Prostate gland (tissue), 2 donors: ENCODE data around the gene NAALADL1. TPM values are rescaled to one million over a fixed set of nuclear protein-coding genes. Genes with fewer than 3 reads are reported as not detected.
A peak's percentile ranks its signal among the peaks of the same experiment; 100 is the strongest.
"Not testable (repeated sequence)": the region's sequence is repeated elsewhere in the genome, so short reads cannot be mapped to it uniquely, and the experiment has no call there.

Experiments used
- DNase-seq: peaks from one replicate; pipeline ENCODE4 v3.0.0-alpha.2; 2019; ENCODE audit warnings: low spot score
- H3K27ac ChIP-seq, 2 donors: fragments of 200-600 bp; sonication (generic); 2 replicates each; pipeline ENCODE4 v1.5.1; 2017 to 2019
- H3K27me3 ChIP-seq: fragments of 200-600 bp; sonication (generic); replicated peaks from 2 replicates; pipeline ENCODE4 v1.5.1; 2019; ENCODE audit not compliant: insufficient read depth
- H3K36me3 ChIP-seq, 2 donors: fragments of 200-600 bp; sonication (generic); 1 replicate in 1 of 2; 2 replicates in 1 of 2; pipeline versions ENCODE4 v1.5.1 to v1.8.1; 2017 to 2019
- H3K4me1 ChIP-seq: fragments of 200-600 bp; sonication (generic); replicated peaks from 2 replicates; pipeline ENCODE4 v1.5.1; 2019
- H3K4me3 ChIP-seq, 2 donors: fragments of 200-600 bp; sonication (generic); 2 replicates each; pipeline ENCODE4 v1.5.1; 2017 to 2019
- H3K9me3 ChIP-seq: fragments of 200-600 bp; sonication (generic); 2 replicates; pipeline ENCODE4 v1.5.1; 2017
- CTCF ChIP-seq, 4 experiments: fragments of 200-600 bp in 2 of 4; fragments of 450-650 bp in 2 of 4; sonication (generic) in 2 of 4; IDR thresholded peaks; 1 replicate in 3 of 4; 2 replicates in 1 of 4; pipeline ENCODE4 v1.5.1; 2016 to 2019; ENCODE audit warnings: antibody characterized with exemption in 4 of 4, mild to moderate bottlenecking in 2 of 4, moderate library complexity in 2 of 4
- POLR2A ChIP-seq: fragments of 450-650 bp; IDR thresholded peaks from one replicate; pipeline ENCODE4 v1.6.1; 2016; ENCODE audit warnings: antibody characterized with exemption, mild to moderate bottlenecking
- POLR2AphosphoS5 ChIP-seq: sonication (generic); formaldehyde crosslinking; IDR thresholded peaks from one replicate; pipeline ENCODE4 v1.6.1; 2017; ENCODE audit warnings: antibody characterized with exemption
- WGBS: methylation state at CpG from one replicate; pipeline ENCODE4 v1.1.5; 2018; 5-methylcytosine and 5-hydroxymethylcytosine counted together
- intact Hi-C: fragments of 100-400 bp; cut with DNase I; formaldehyde crosslinking; loops from one replicate; pipeline ENCODE4 v1.14.2; 2022
- total RNA-seq, 2 donors: library from RNA; depleted of rRNA; stranded (reverse); fragments of >200 nt; gene quantifications; one replicate each; pipeline ENCODE4 v1.1.0, GENCODE V29; 2016

NAALADL1 gene
- total RNA-seq, 2 donors from 2014 or later = 8.5 to 15.6 TPM

GRCh38 chr11:65034423-65034822, 23.9 kb downstream of the NAALADL1 start:
- H3K27ac ChIP-seq = no peak overlapping the region
- peaks cover 13 to 14% of the 10 kb centered on the region in 2 donors for H3K36me3 ChIP-seq
- no peak for DNase-seq
- intact Hi-C loops = no loop called here
- H3K4me3 ChIP-seq = no peak overlapping the region
- no peaks in the 10 kb centered on the region for H3K4me1 ChIP-seq
- 88% methylated on average over 2 of the region's 2 CpGs for WGBS
- no peaks in the 10 kb centered on the region for H3K27me3 ChIP-seq
- TF ChIP-seq POLR2AphosphoS5 (no peak), CTCF (IDR thresholded peaks at IDR 0.05) (no peak), POLR2A (no peak)
- H3K9me3 ChIP-seq = no peaks in the 10 kb centered on the region

- DNase-seq = no peak
- H3K36me3 ChIP-seq = peaks cover 8 to 13% of the 10 kb centered on the region in 2 donors
- no peak overlapping the region for H3K27ac ChIP-seq
- 85% methylated on average over 13 of the region's 13 CpGs for WGBS
- TF ChIP-seq CTCF (IDR thresholded peaks at IDR 0.05) = no peak
- TF ChIP-seq POLR2AphosphoS5 = no peak
- no peak for TF ChIP-seq POLR2A
- intact Hi-C loops = no loop called here
- no peak overlapping the region for H3K4me3 ChIP-seq
- no peaks in the 10 kb centered on the region for H3K9me3 ChIP-seq
- no peaks in the 10 kb centered on the region for H3K27me3 ChIP-seq
- H3K4me1 ChIP-seq = peaks cover 5% of the 10 kb centered on the region
Measured at GRCh38 chr11:65032216-65032615, 26.1 kb downstream of the NAALADL1 start.

- Histone ChIP-seq H3K9me3 (no peaks in the 10 kb centered on the region), H3K4me3 (peak within 1 kb of the TSS; percentile 42 to 57), H3K27me3 (no peaks in the 10 kb centered on the region), H3K36me3 (no peaks in the 10 kb centered on the region), H3K4me1 (peaks cover 5% of the 10 kb centered on the region), H3K27ac (peak within 1 kb of the TSS; percentile 87 to 92)
- DNase-seq = peak; percentile 94
- WGBS = under 1% methylated on average over 40 of the region's 51 CpGs
- peak; percentile 90 for TF ChIP-seq POLR2AphosphoS5
- peak; percentile 67 to 86 (median 78) for TF ChIP-seq CTCF (IDR thresholded peaks at IDR 0.05)
- TF ChIP-seq POLR2A = peak; percentile 60
- intact Hi-C loops = no loop called here
Measured at GRCh38 chr11:65027213-65028067, 30.9 kb downstream of the NAALADL1 start, which contains the start of gene SNX15. TSS of gene SNX15 (plus strand) at chr11:65027439. CDS start at chr11:65027538, 99 bp downstream.

- 51% methylated on average over 10 of the region's 10 CpGs for WGBS
- H3K36me3 ChIP-seq = no peaks in the 10 kb centered on the region
- intact Hi-C loops = no loop called here
- no peaks in the 10 kb centered on the region for H3K9me3 ChIP-seq
- DNase-seq = no peak
- TF ChIP-seq POLR2A (no peak), POLR2AphosphoS5 (no peak)
- peak overlapping the region in 1 of 2 donors; percentile 57 for H3K4me3 ChIP-seq
- peak overlapping the region; percentile 87 to 92 for H3K27ac ChIP-seq
- no peaks in the 10 kb centered on the region for H3K27me3 ChIP-seq
- peaks cover 5% of the 10 kb centered on the region for H3K4me1 ChIP-seq
Measured at GRCh38 chr11:65026810-65027209, 31.5 kb downstream of the NAALADL1 start.

GRCh38 chr11:65023502-65023901, 34.9 kb downstream of the NAALADL1 start:
- H3K27ac ChIP-seq, H3K9me3 ChIP-seq, H3K27me3 ChIP-seq, intact Hi-C loops, H3K36me3 ChIP-seq, H3K4me3 ChIP-seq, H3K4me1 ChIP-seq, DNase-seq: not testable (repeated sequence)
- WGBS = 74% methylated on average over 8 of the region's 8 CpGs
